PC-9 (cell line): ENCODE results near the gene DDX4.

Experiments used
- CTCF ChIP-seq: fragments of 200-600 bp; sonication (generic); conservative IDR thresholded peaks from 2 replicates; pipeline ENCODE4 v1.6.1; 2017; ENCODE audit warnings: mixed run types, antibody characterized with exemption, mild to moderate bottlenecking, moderate library complexity
- EZH2 ChIP-seq: fragments of 200-600 bp; sonication (generic); IDR thresholded peaks from 2 replicates; pipeline ENCODE4 v1.8.0; 2017; ENCODE audit warnings: antibody characterized with exemption, low read depth

- TF ChIP-seq CTCF (no peak), EZH2 (no peak)
Measured at GRCh38 chr5:55847837-55848236, 110.0 kb downstream of the DDX4 start.
